GM23248 (cell line): ENCODE data around the gene GNG8. TPM values are rescaled to one million over a fixed set of nuclear protein-coding genes. Genes with fewer than 3 reads are reported as not detected.

Source experiments
- DNase-seq: peaks from one replicate; pipeline ENCODE4 v3.0.0-alpha.2; 2015
- H2AFZ ChIP-seq: fragments of 200-600 bp; sonication (generic); 2 replicates; pipeline ENCODE4 v1.6.1; 2016; ENCODE audit warnings: antibody characterized with exemption
- H3F3A ChIP-seq: fragments of 200-600 bp; sonication (generic); 2 replicates; pipeline ENCODE4 v1.6.1; 2016; ENCODE audit warnings: mild to moderate bottlenecking, antibody characterized with exemption, mixed run types; ENCODE audit not compliant: insufficient read depth
- H3K27ac ChIP-seq: fragments of 200-600 bp; sonication (generic); 2 replicates; pipeline ENCODE4 v1.5.1; 2016; ENCODE audit warnings: mild to moderate bottlenecking
- H3K27me3 ChIP-seq: fragments of 200-600 bp; sonication (generic); replicated peaks from 2 replicates; pipeline ENCODE4 v1.6.1; 2016; ENCODE audit warnings: mild to moderate bottlenecking; ENCODE audit not compliant: insufficient read depth
- H3K36me3 ChIP-seq: fragments of 200-600 bp; sonication (generic); 2 replicates; pipeline ENCODE4 v1.6.1; 2016; ENCODE audit warnings: low read depth, mild to moderate bottlenecking
- H3K4me1 ChIP-seq: fragments of 200-600 bp; sonication (generic); 2 replicates; pipeline ENCODE4 v1.6.1; 2016; ENCODE audit warnings: mild to moderate bottlenecking; ENCODE audit not compliant: insufficient read depth
- H3K4me2 ChIP-seq: fragments of 200-600 bp; sonication (generic); one replicate; pipeline ENCODE4 v1.6.1; 2016; ENCODE audit warnings: mild to moderate bottlenecking; ENCODE audit not compliant: unreplicated experiment
- H3K4me3 ChIP-seq: fragments of 200-600 bp; sonication (generic); 2 replicates; pipeline ENCODE4 v1.5.1; 2016; ENCODE audit warnings: mild to moderate bottlenecking
- H3K79me2 ChIP-seq: fragments of 200-600 bp; sonication (generic); 2 replicates; pipeline ENCODE4 v1.6.1; 2016; ENCODE audit warnings: mild to moderate bottlenecking; ENCODE audit not compliant: insufficient read depth
- H3K9ac ChIP-seq: fragments of 200-600 bp; sonication (generic); 2 replicates; pipeline ENCODE4 v1.6.1; 2016; ENCODE audit warnings: mild to moderate bottlenecking
- H3K9me2 ChIP-seq: fragments of 200-600 bp; sonication (generic); 2 replicates; pipeline ENCODE4 v1.6.1; 2016; ENCODE audit warnings: mixed run types, mild to moderate bottlenecking, moderate library complexity; ENCODE audit not compliant: insufficient read depth
- H3K9me3 ChIP-seq: fragments of 200-600 bp; sonication (generic); one replicate; pipeline ENCODE4 v1.6.1; 2017; ENCODE audit warnings: low read depth
- H4K20me1 ChIP-seq: fragments of 200-600 bp; sonication (generic); 2 replicates; pipeline ENCODE4 v1.6.0; 2016; ENCODE audit not compliant: insufficient read depth
- EZH2 ChIP-seq: fragments of 200-600 bp; sonication (generic); IDR thresholded peaks from 2 replicates; pipeline ENCODE4 v1.6.1; 2018; ENCODE audit warnings: antibody characterized with exemption, mild to moderate bottlenecking; ENCODE audit not compliant: insufficient read depth, poor library complexity, severe bottlenecking
- EZH2phosphoT487 ChIP-seq: fragments of 200-600 bp; sonication (generic); IDR thresholded peaks from 2 replicates; pipeline ENCODE4 v1.6.1; 2018; ENCODE audit warnings: antibody characterized with exemption, moderate library complexity, mild to moderate bottlenecking, low read depth; ENCODE audit not compliant: insufficient read depth
- WGBS, 2 experiments: methylation state at CpG; one replicate each; pipeline ENCODE4 v1.1.6; 2015 to 2017; ENCODE audit warnings: low lambda C conversion rate in 2 of 2, low coverage in 1 of 2; ENCODE audit errors: missing lambda C conversion rate in 2 of 2; 5-methylcytosine and 5-hydroxymethylcytosine counted together
- in situ Hi-C: fragments of 300-500 bp; cut with MboI; formaldehyde crosslinking; loops from 2 replicates; pipeline ENCODE4 v1.15.0; 2020
- polyA plus RNA-seq: library from polyadenylated mRNA; unstranded; fragments of >200 nt; fragmentation: Nextera tagmentation; extraction: Ambion mirVana; gene quantifications from 2 replicates; pipeline ENCODE4 v1.2.1, GENCODE V29; 2016
- total RNA-seq: library from RNA; depleted of rRNA; stranded (reverse); fragments of >200 nt; shearing (Covaris generic); gene quantifications from 2 replicates; pipeline ENCODE4 v1.2.3, GENCODE V29; 2014

Gene GNG8
- total and polyA plus RNA-seq, 2 experiments from 2014 or later = not detected

DNA sequence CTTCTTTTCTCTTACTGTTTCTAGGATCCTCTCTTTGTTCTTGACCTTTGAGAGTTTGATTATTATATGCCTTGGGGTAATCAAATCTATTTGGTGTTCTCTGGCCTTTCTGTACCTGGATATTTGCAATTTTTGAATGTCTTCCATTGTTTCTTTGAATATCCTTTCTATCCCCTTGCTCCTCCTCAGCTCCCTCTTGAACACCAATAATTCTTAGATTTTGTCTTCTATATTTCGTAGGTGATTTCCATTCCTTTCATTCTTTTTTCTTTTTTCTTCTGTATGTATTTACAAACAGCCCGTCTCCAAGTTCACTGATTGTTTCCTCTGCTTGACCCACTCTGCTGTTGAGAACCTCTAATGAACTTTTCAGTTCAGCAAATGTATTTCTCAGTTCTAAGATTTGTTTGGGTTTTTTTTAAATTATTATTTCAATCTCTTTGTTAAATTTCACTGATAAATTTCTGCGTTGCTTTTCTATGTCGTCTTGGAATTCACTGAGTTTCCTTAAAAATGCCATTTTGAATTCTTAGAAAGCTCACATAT is 37.6 kb downstream of the GNG8 start:
- Histone ChIP-seq H3K27ac (no peak overlapping the region), H3K9ac (no peak overlapping the region), H3K4me2 (no peak overlapping the region), H3F3A (no peaks in the 10 kb centered on the region), H3K79me2 (peaks cover 22% of the 10 kb centered on the region), H2AFZ (no peak overlapping the region), H3K9me3 (no peaks in the 10 kb centered on the region), H3K4me3 (no peak overlapping the region), H3K27me3 (no peaks in the 10 kb centered on the region), H3K4me1 (peaks cover 8% of the 10 kb centered on the region), H3K9me2 (no peaks in the 10 kb centered on the region), H3K36me3 (no peaks in the 10 kb centered on the region), H4K20me1 (no peaks in the 10 kb centered on the region; the same call in 1 of the 2 replicates)
- TF ChIP-seq EZH2phosphoT487 (no peak), EZH2 (no peak)
- in situ Hi-C loops = no loop called here
- 81 to 89% methylated on average over 4 of the region's 4 CpGs for WGBS, 2 experiments
- DNase-seq = no peak

DNA sequence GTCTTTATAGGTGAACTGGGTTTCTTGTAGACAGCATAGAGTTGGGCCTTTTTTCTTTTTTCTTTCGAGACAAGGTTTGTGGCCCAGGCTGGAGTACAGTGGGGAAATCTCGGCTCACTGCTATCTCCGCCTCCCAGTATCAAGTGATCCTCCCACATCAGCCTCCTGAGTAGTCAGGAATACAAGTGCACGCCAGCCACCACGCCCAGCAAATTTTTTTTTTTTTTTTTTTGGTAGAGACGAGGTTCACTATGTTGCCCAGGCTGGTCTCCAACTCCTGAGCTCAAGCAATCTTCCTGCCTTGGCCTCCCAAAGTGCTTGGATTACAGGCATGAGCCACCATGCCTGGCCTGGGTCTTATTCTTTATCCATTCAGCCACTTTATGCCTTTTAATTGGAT is 40.0 kb downstream of the GNG8 start:
- no peaks in the 10 kb centered on the region for H3K27me3 ChIP-seq
- H3K4me2 ChIP-seq = no peak overlapping the region
- WGBS, 2 experiments = 61% methylated on average over 5 to 6 of the region's 6 CpGs
- DNase-seq = no peak
- H3K9ac ChIP-seq = no peak overlapping the region
- H4K20me1 ChIP-seq = no peaks in the 10 kb centered on the region
- H2AFZ ChIP-seq = no peak overlapping the region
- no peaks in the 10 kb centered on the region for H3K36me3 ChIP-seq
- TF ChIP-seq EZH2phosphoT487 = no peak
- no peak for TF ChIP-seq EZH2
- H3K4me1 ChIP-seq = no peaks in the 10 kb centered on the region
- H3K79me2 ChIP-seq = no peaks in the 10 kb centered on the region
- H3K9me2 ChIP-seq = no peaks in the 10 kb centered on the region
- no peak overlapping the region for H3K4me3 ChIP-seq
- no peak overlapping the region for H3K27ac ChIP-seq
- in situ Hi-C loops = no loop called here
- H3F3A ChIP-seq = no peaks in the 10 kb centered on the region
- H3K9me3 ChIP-seq = no peaks in the 10 kb centered on the region

DNA sequence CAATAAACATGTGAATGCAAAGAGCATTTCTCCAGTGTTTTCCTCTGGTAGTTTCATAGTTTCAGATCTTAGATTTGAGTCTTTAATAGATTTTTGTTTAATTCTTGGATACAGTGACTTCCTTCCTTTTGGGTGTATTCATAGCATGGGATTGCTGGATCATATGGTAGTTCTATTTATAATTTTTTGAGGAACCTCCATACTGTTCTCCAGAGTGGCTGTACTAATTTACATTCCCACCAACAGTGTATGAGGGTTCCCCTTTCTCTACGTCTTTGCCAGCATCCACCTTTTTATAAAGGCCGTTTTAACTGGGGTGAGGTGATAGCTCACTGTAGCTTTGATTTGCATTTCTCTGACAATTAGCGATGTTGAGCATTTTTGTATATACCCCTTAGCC is 44.1 kb downstream of the GNG8 start:
- WGBS, 2 experiments = 69 to 81% methylated on average over 3 of the region's 3 CpGs
- in situ Hi-C loops = no loop called here
- H2AFZ ChIP-seq = no peak overlapping the region
- no peak overlapping the region for H3K27ac ChIP-seq
- H3K27me3 ChIP-seq = no peaks in the 10 kb centered on the region
- TF ChIP-seq EZH2 (no peak), EZH2phosphoT487 (no peak)
- H3F3A ChIP-seq = no peaks in the 10 kb centered on the region
- no peaks in the 10 kb centered on the region for H3K9me2 ChIP-seq
- no peaks in the 10 kb centered on the region for H3K36me3 ChIP-seq
- H3K4me1 ChIP-seq = no peaks in the 10 kb centered on the region
- H3K79me2 ChIP-seq = no peaks in the 10 kb centered on the region
- no peak overlapping the region for H3K4me2 ChIP-seq
- DNase-seq = no peak
- H3K9me3 ChIP-seq = no peaks in the 10 kb centered on the region
- no peak overlapping the region for H3K9ac ChIP-seq
- H3K4me3 ChIP-seq = no peak overlapping the region
- H4K20me1 ChIP-seq = no peaks in the 10 kb centered on the region

DNA sequence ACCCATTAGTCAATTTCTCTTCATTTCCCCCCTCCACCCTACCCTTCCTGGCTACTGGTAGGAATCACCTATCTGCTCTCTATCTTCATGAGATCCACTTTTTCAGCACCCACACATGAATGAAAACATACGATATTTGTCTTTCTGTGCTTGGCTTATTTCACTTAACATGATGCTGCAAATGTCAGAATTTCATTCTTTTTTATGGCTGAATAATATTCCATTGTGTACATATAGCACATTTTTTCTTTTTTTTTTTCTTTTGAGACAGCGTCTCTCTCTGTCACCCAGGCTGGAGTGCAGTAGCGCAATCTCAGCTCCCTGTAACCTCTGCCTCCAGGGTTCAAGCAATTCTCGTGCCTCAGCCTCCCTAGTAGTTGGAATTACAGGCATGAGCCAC is 44.7 kb downstream of the GNG8 start:
- no peaks in the 10 kb centered on the region for H3K79me2 ChIP-seq
- H4K20me1 ChIP-seq = no peaks in the 10 kb centered on the region
- no peak overlapping the region for H3K4me3 ChIP-seq
- H2AFZ ChIP-seq = no peak overlapping the region
- H3K4me1 ChIP-seq = no peaks in the 10 kb centered on the region
- H3K27me3 ChIP-seq = no peaks in the 10 kb centered on the region
- no peaks in the 10 kb centered on the region for H3K9me2 ChIP-seq
- H3K9me3 ChIP-seq = no peaks in the 10 kb centered on the region
- no peak overlapping the region for H3K4me2 ChIP-seq
- in situ Hi-C loops = no loop called here
- H3K27ac ChIP-seq = no peak overlapping the region
- no peak overlapping the region for H3K9ac ChIP-seq
- no peak for DNase-seq
- no peaks in the 10 kb centered on the region for H3K36me3 ChIP-seq
- TF ChIP-seq EZH2 (no peak), EZH2phosphoT487 (no peak)
- WGBS, 2 experiments = 86 to 89% methylated on average over 4 of the region's 4 CpGs
- H3F3A ChIP-seq = no peaks in the 10 kb centered on the region

DNA sequence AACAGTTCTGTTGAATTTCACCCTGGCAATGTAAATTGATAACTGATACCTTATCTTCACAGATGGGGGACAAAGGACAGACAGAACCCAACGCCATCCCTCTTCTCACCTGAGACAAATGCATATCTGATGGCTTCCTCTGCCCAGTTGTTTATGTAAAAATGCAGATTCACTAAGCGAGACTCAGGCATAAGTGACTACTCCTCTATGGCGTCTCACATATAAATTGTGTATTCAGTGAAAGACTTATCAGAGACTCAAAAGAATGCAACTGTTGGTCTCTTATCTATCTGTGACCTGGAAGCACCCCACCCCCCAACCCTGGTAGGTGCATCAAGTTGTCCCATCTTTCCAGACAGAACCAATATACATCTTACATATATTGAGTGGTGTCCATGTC is 48.1 kb downstream of the GNG8 start:
- no peak overlapping the region for H3K4me2 ChIP-seq
- in situ Hi-C loops = no loop called here
- H3K9me2 ChIP-seq = no peaks in the 10 kb centered on the region
- no peaks in the 10 kb centered on the region for H3K27me3 ChIP-seq
- TF ChIP-seq EZH2phosphoT487 (no peak), EZH2 (no peak)
- no peak overlapping the region for H3K27ac ChIP-seq
- DNase-seq = no peak
- no peaks in the 10 kb centered on the region for H4K20me1 ChIP-seq
- no peaks in the 10 kb centered on the region for H3K79me2 ChIP-seq
- H2AFZ ChIP-seq = no peak overlapping the region
- no peaks in the 10 kb centered on the region for H3K4me1 ChIP-seq
- no peaks in the 10 kb centered on the region for H3K9me3 ChIP-seq
- H3K9ac ChIP-seq = no peak overlapping the region
- WGBS, 2 experiments = 86 to 88% methylated on average over 3 of the region's 3 CpGs
- no peak overlapping the region for H3K4me3 ChIP-seq
- H3K36me3 ChIP-seq = no peaks in the 10 kb centered on the region
- H3F3A ChIP-seq = no peaks in the 10 kb centered on the region
